Fibroblast of peridontal ligament (primary cell): ENCODE measurements around the gene PRCD.

Experiments used
- DNase-seq: peaks from one replicate; pipeline ENCODE4 v3.0.0-alpha.2; 2010; ENCODE audit errors: extremely low read depth

Gene PRCD

GRCh38 chr17:76540381-76541300, 797 bp downstream of the PRCD start:
- peak; percentile 92 for DNase-seq

- DNase-seq = no peak
Observed at GRCh38 chr17:76541739-76542454, 2.1 kb downstream of the PRCD start.

GRCh38 chr17:76542566-76542971, 2.7 kb downstream of the PRCD start:
- no peak for DNase-seq

GRCh38 chr17:76542984-76543383, 3.1 kb downstream of the PRCD start:
- DNase-seq = no peak

- DNase-seq = no peak
Observed at GRCh38 chr17:76543482-76543825, 3.6 kb downstream of the PRCD start.

- no peak for DNase-seq
Observed at GRCh38 chr17:76543826-76544545, 4.1 kb downstream of the PRCD start.

GRCh38 chr17:76544546-76545365, 4.9 kb downstream of the PRCD start:
- DNase-seq = no peak

GRCh38 chr17:76545918-76546555, 6.2 kb downstream of the PRCD start:
- DNase-seq = no peak

GRCh38 chr17:76546556-76547182, 6.8 kb downstream of the PRCD start:
- peak; percentile 84 for DNase-seq

- DNase-seq = peak; percentile 80
Observed at GRCh38 chr17:76547183-76547641, 7.4 kb downstream of the PRCD start.

GRCh38 chr17:76547642-76548202, 7.9 kb downstream of the PRCD start:
- DNase-seq = no peak

- no peak for DNase-seq
Observed at GRCh38 chr17:76548378-76549214, 8.8 kb downstream of the PRCD start.

GRCh38 chr17:76549215-76549518, 9.3 kb downstream of the PRCD start:
- DNase-seq = no peak

GRCh38 chr17:76549539-76549938, 9.7 kb downstream of the PRCD start:
- no peak for DNase-seq

- DNase-seq = peak; percentile 67
Observed at GRCh38 chr17:76550712-76551615, 11.1 kb downstream of the PRCD start.

- DNase-seq = no peak
Observed at GRCh38 chr17:76551685-76552084, 11.8 kb downstream of the PRCD start.

GRCh38 chr17:76553178-76553908, 13.5 kb downstream of the PRCD start:
- no peak for DNase-seq

- no peak for DNase-seq
Observed at GRCh38 chr17:76554131-76554530, 14.3 kb downstream of the PRCD start.
